Measurements from ENCODE around the gene PSMB2.

DNA sequence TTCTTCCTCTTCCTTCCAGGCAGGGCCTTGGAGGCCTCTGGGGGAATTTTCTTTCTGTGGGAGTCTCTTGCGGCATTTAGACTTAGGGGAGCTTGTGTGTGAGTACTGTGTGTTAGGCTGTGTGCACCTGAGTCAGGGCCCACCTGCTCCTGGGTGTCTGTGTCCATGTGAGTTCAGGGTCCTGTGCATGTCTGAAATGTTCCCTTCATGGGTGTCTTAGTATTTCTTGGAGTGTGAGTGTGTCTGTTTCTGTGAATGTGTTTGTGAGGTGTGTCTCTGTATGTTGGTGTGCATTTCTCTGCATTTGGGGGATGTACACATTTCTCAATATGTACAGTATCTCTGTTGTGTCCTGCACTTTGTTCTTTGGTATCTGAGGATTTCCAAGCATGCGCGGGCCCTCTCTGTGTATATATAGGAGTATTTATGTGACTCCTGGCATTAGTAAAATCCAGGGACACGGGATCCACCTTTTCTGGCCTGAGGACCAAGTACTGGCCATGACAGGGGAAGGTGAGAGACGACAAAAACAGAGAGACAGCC, 65.8 kb downstream of the PSMB2 start:
- TF ChIP-seq RARB (CRISPR knock-in tag; IDR thresholded peaks at IDR 0.05) (no peak), POLR2A (IDR thresholded peaks at IDR 0.05; ENCODE audit: low read length) (no peak), ZNF302 (CRISPR knock-in tag; IDR thresholded peaks at IDR 0.05) (no peak), MAZ (IDR thresholded peaks at IDR 0.05; ENCODE audit: borderline replicate concordance, low read depth, low read length) (no peak), NR3C1 (IDR thresholded peaks at IDR 0.05) (no peak), RCOR1 (IDR thresholded peaks at IDR 0.05; ENCODE audit: low read depth, low read length) (no peak), MAFK (IDR thresholded peaks at IDR 0.05; ENCODE audit: partially characterized antibody) (no peak)
- TF ChIP-seq, protein P1, sequence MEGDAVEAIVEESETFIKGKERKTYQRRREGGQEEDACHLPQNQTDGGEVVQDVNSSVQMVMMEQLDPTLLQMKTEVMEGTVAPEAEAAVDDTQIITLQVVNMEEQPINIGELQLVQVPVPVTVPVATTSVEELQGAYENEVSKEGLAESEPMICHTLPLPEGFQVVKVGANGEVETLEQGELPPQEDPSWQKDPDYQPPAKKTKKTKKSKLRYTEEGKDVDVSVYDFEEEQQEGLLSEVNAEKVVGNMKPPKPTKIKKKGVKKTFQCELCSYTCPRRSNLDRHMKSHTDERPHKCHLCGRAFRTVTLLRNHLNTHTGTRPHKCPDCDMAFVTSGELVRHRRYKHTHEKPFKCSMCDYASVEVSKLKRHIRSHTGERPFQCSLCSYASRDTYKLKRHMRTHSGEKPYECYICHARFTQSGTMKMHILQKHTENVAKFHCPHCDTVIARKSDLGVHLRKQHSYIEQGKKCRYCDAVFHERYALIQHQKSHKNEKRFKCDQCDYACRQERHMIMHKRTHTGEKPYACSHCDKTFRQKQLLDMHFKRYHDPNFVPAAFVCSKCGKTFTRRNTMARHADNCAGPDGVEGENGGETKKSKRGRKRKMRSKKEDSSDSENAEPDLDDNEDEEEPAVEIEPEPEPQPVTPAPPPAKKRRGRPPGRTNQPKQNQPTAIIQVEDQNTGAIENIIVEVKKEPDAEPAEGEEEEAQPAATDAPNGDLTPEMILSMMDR (IDR thresholded peaks at IDR 0.05) = no peak
